Keratinocyte (primary cell): ENCODE measurements around the gene SYCN.

ENCODE experiments used
- EZH2 ChIP-seq: IDR thresholded peaks from one replicate; pipeline ENCODE4 v1.6.1; 2012; ENCODE audit warnings: inconsistent platforms, mild to moderate bottlenecking, low read length, moderate library complexity
- TF ChIP-seq, protein P1 (sequence below), 3 experiments: IDR thresholded peaks in 1 of 3; conservative IDR thresholded peaks in 1 of 3; optimal IDR thresholded peaks in 1 of 3; 2 replicates in 2 of 3; 3 replicates in 1 of 3; pipeline versions ENCODE3 to v1.5.1; 2011; ENCODE audit warnings: low read length in 3 of 3, mild to moderate bottlenecking in 3 of 3, moderate library complexity in 2 of 3, control low read depth in 1 of 3, inconsistent platforms in 1 of 3; ENCODE audit not compliant: insufficient read depth in 2 of 3; ENCODE audit errors: extremely low read depth in 1 of 3

DNA sequence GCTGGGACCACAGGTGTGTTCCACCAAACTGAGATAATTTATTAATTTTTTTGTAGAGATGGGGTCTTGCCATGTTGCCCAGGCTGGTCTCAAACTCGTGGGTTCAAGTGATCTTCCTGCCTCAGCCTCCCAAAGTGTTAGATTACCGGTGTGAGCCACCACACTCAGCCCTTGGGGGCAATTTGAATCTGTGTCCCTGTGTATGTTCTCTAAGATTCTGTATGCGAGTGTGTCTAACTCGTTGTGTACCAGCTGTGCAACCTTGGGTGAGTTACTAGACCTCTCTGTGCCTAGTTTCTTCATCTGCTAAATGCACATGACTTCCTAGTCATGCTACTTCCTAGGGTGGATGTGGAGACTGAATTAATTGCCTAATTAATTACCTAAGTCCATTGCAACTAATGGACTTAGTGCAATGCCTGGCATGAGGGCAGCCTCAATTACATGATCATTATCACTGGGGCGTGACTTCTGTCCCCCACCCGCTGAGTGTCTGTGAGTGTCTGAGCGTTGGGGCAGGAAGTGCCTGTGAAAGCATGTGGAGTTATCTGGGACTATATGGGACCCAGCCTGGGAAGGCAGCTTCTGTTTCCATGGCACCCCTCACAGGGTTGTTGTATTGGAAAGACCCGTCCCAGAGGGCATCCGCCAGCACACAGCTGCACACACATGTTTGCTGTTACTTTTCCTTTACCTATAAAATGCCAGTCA lies 9.1 kb downstream of the SYCN start:
- TF ChIP-seq, protein P1, sequence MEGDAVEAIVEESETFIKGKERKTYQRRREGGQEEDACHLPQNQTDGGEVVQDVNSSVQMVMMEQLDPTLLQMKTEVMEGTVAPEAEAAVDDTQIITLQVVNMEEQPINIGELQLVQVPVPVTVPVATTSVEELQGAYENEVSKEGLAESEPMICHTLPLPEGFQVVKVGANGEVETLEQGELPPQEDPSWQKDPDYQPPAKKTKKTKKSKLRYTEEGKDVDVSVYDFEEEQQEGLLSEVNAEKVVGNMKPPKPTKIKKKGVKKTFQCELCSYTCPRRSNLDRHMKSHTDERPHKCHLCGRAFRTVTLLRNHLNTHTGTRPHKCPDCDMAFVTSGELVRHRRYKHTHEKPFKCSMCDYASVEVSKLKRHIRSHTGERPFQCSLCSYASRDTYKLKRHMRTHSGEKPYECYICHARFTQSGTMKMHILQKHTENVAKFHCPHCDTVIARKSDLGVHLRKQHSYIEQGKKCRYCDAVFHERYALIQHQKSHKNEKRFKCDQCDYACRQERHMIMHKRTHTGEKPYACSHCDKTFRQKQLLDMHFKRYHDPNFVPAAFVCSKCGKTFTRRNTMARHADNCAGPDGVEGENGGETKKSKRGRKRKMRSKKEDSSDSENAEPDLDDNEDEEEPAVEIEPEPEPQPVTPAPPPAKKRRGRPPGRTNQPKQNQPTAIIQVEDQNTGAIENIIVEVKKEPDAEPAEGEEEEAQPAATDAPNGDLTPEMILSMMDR (optimal IDR thresholded peaks at IDR 0.05 in 1 of 3, IDR thresholded peaks at IDR 0.05 in 1 of 3, conservative IDR thresholded peaks at IDR 0.05 in 1 of 3; ENCODE audit: extremely low read depth in 1 of 3, insufficient read depth in 2 of 3, low read length in 3 of 3) = no peak
- no peak for TF ChIP-seq EZH2
